IPS DF 4.7 (cell line): ENCODE measurements around the gene SH2D7.

Source experiments
- DNase-seq: peaks from one replicate; pipeline ENCODE4 v3.0.0-alpha.2; 2013; ENCODE audit warnings: low spot score; ENCODE audit errors: extremely low read depth

Gene SH2D7

DNA sequence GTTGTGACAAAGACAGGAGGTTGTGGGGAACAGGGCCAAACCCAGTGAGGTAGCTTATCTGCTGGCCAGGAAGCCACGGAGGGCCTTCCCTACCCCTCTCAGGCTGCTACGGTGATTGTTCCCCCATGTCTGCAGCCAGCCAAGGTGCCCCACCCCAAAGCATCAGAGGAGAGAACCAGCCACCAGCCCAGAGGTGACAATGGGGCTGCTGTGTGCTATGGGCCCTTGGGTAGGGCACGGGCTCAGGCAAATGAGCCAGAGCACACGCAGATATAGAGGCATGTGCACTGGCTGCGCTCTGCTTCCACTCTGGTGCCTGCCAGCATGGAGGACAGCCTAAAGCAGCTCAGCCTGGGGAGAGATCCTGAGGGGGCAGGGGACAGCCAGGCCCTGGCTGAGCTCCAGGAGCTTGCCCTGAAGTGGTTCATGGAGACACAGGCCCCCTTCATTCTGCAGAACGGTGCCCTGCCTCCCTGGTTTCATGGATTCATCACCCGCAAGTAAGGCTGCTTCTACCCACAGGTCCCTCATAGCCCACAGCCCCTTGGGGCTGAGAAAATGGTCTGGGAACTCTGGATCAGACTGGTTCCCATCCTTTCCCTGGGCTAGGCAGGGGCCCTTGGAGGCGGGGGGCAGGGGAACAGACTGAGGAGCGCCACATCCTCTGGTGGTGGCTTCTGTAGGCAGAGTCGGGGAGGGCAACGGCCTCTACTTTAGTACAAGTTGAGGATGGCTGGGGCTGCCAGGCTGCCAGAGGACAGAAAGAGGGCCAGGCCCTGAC, at the start of gene SH2D7:
TSS of gene SH2D7 (plus strand) at position 301 of the 781 bp plus-strand sequence. CDS start at position 325, 24 bp downstream.
- no peak for DNase-seq

GRCh38 chr15:78044407-78045155, 47.8 kb upstream of the SH2D7 start:
- DNase-seq, result no peak

GRCh38 chr15:78045189-78045588, 47.2 kb upstream of the SH2D7 start:
- DNase-seq, result no peak

GRCh38 chr15:78046796-78047341, 45.5 kb upstream of the SH2D7 start:
- DNase-seq, result no peak

DNA sequence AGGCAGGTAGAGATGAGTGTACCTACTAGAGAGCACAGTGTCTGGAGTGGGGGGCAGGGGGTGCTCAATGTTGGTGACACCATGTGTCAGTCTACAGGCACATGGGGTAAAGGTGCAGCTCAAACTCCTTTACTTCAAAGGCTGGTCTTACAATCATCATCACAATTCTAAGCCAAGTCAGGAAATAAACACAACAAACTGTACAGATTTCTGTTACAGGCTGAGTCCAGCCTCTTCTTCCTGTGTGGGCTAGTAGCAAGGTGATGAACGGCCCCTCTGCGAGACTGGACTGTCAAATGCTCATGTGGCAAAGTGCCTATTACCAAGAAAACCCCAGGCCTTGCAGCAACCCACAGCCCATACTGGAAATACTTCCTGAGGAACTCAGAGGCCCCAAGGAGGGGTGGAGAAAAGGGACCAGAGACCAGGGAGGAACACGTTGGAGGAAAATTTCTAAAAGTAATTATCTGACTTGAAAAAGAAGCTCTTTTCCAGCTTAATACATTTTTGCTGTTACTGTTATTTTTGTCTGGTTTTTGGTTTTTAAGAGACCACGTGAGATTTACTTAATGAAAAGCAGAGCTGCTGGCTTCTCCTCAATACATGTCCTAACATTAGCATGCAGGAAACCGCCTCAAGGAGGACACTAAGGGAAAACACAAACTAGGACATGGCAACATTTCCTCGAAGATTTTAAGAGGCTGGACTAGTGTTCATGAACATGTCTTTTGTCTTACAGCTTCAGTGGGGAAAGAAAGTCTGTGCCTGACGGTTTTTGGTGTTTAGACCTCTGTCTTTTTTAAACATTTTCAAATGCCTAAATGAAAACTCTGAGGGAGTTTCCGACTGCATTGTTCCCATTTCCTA, 44.4 kb upstream of the SH2D7 start:
- DNase-seq, result no peak

DNA sequence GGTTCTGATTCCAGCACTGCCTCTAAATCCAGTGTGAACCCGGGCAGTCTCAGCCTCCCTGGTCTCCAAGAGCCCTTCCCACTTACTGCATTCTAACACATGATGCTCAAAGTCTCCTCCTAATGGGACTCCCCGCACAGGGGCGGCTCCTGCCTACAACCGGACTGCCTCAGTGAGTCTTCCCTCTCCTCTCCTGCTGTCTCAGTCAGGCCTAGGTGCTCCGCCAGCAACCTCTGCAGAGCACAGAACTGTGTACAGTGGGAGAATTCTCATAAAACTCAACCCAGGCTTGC, 43.8 kb upstream of the SH2D7 start:
- DNase-seq, result no peak

GRCh38 chr15:78049691-78050440, 42.5 kb upstream of the SH2D7 start:
- no peak for DNase-seq

GRCh38 chr15:78050441-78050809, 41.9 kb upstream of the SH2D7 start:
- no peak for DNase-seq

GRCh38 chr15:78050826-78051225, 41.5 kb upstream of the SH2D7 start:
- no peak for DNase-seq

GRCh38 chr15:78051596-78051995, 40.8 kb upstream of the SH2D7 start:
- no peak for DNase-seq

GRCh38 chr15:78052001-78052401, 40.4 kb upstream of the SH2D7 start:
- DNase-seq, result no peak

DNA sequence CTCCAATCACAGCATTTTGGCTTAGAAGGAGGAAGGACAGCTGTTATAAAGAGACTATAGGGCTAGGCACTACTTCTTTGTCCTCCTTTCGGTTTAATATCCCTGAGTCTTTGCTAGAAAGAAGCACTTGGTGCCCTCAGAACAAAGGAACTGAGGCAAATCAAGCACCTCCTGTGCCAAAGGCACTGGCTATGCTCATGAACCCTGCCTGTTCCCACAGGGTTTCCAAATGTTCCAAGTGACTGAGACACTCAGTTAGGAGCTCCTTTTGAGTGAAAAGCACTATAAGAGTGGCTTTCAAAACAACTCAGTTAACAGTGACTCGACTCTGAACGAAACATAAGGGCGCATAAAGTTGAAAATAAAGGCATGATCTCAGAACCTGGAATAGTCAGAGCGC, 39.8 kb upstream of the SH2D7 start:
- DNase-seq, result no peak

DNA sequence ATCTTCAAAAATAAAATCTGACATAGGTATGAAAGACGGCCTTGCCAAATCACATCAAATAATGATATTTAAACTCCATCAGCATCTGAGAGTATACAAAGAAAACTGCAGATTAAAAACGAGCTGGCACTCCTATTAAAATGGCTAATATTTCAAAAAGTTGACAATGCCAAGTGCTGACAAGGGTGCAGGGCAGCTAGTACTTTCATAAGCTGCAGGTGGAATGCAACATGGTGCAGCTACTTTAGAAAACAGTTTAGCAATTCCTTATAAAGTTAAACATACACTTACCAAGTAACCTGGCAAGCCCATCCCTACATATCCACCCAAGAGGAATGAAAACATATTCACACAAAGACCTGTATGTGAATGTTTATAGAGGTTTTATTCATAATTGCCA, 37.8 kb upstream of the SH2D7 start:
- DNase-seq, result no peak

GRCh38 chr15:78054966-78055365, 37.4 kb upstream of the SH2D7 start:
- no peak for DNase-seq

- no peak for DNase-seq
Measured at GRCh38 chr15:78055919-78056713, 36.2 kb upstream of the SH2D7 start.

DNA sequence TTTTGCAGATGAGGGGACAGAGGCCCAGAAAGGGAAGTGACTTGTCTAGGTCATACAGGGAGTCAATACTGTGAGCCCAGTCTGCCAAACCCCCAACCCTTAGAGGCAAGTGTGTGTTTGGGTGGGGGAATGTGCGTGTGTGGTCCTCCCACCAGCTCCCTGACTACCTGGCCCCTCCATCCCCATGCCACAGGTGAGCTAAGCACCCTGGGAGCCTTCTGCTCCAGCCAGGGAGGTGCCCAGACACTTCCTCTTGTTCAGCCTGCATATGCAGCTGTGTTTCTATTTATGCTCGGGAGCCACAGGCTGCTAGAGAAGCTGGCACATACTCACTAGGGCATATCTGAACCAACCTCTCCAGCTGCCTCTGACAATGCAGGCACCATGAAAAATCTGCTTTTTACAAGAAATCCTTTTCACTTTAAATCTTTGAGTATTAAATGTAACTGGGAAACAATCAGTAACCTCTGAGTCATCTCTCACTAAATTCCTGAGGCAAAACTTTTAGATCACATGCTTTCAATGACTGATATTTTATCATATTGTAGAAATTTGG, 35.6 kb upstream of the SH2D7 start:
- DNase-seq, result no peak

- DNase-seq, result no peak
Measured at GRCh38 chr15:78057803-78058202, 34.6 kb upstream of the SH2D7 start.

- DNase-seq, result no peak
Measured at GRCh38 chr15:78058401-78058935, 33.9 kb upstream of the SH2D7 start.

- DNase-seq, result no peak
Measured at GRCh38 chr15:78059110-78059839, 33.1 kb upstream of the SH2D7 start.
